Measurements from ENCODE around the gene CFAP54. TPM values are rescaled to one million over a fixed set of nuclear protein-coding genes. Genes with fewer than 3 reads are reported as not detected.
"Not testable (repeated sequence)": the region's sequence is repeated elsewhere in the genome, so short reads cannot be mapped to it uniquely, and the experiment has no call there.

The CFAP54 gene
- total RNA-seq, 4 donors from 2014 or later = 2.1 to 4.7 (median 3.6) TPM

- Histone ChIP-seq H3K9me3 (no peaks in the 10 kb centered on the region), H3K36me3 (no peaks in the 10 kb centered on the region), H3K4me1 (no peaks in the 10 kb centered on the region), H3K4me3 (no peak overlapping the region), H3K27me3 (no peaks in the 10 kb centered on the region), H3K27ac (no peak overlapping the region)
- WGBS, 2 donors (ENCODE audit: low coverage in 1 of 2) = 38 to 65% methylated on average over 2 of the region's 2 CpGs
- TF ChIP-seq EP300 (IDR thresholded peaks at IDR 0.05) (no peak), CTCF (IDR thresholded peaks at IDR 0.05) (no peak), POLR2A (IDR thresholded peaks at IDR 0.05) (no peak), POLR2AphosphoS5 (IDR thresholded peaks at IDR 0.05) (no peak)
- ATAC-seq = no peak
These were observed 163.5 kb downstream of the CFAP54 start for GRCh38 chr12:96652870-96653269.

DNA sequence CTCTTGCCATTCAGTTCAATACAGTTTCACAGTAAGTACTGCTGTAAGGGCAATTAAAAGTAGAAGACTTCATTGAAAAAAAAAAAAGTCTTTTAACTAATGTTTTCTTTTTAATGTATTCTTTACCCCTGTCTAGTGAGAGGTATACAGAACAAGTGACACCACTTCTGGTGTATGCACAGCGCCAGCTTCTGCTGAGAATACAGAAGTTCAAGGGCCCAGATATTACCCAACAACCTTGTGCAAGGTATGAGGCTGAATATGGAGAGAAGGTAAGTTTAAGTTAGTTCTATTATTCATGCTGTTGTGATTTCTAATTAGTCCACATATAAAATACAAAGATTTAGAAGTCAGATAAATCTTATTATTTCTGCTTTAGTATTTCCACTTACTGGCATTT, 168.7 kb downstream of the CFAP54 start:
- no peaks in the 10 kb centered on the region for H3K9me3 ChIP-seq
- ATAC-seq = no peak
- H3K27me3 ChIP-seq = no peaks in the 10 kb centered on the region
- no peaks in the 10 kb centered on the region for H3K4me1 ChIP-seq
- 90 to 100% methylated on average over 1 of the region's 1 CpG for WGBS, 2 donors (ENCODE audit: low coverage in 1 of 2)
- no peak overlapping the region for H3K4me3 ChIP-seq
- H3K27ac ChIP-seq = no peak overlapping the region
- H3K36me3 ChIP-seq = peaks cover 0 to 8% of the 10 kb centered on the region in 2 donors
- TF ChIP-seq EP300 (IDR thresholded peaks at IDR 0.05) (no peak), CTCF (IDR thresholded peaks at IDR 0.05) (no peak), POLR2A (IDR thresholded peaks at IDR 0.05) (no peak), POLR2AphosphoS5 (IDR thresholded peaks at IDR 0.05) (no peak)

DNA sequence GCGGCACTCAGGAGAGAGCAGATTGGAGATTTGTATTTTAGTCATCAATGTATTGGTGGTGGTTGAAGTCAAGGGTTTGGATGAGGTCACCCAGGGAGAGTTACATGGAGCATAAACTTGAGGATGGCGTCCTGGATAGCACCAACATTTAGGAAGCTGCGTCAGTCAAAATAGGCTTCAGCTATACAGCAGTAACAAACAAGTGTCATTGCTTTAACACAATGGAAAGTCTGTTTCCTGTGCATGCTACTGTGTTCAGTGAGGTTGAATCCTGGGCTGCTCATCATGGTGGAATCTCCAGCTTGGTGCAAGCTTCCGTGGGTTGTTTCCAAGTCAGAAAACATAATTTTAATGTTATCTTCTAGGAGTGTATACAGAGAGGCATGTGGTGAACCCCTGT, 180.4 kb downstream of the CFAP54 start:
- Histone ChIP-seq H3K4me1 (no peaks in the 10 kb centered on the region), H3K9me3 (no peaks in the 10 kb centered on the region), H3K36me3 (peaks cover 0 to 6% of the 10 kb centered on the region in 2 donors), H3K4me3 (no peak overlapping the region), H3K27ac (no peak overlapping the region), H3K27me3 (no peaks in the 10 kb centered on the region)
- 75 to 82% methylated on average over 3 to 4 of the region's 4 CpGs for WGBS, 2 donors (ENCODE audit: low coverage in 1 of 2)
- ATAC-seq = no peak
- TF ChIP-seq EP300 (IDR thresholded peaks at IDR 0.05) (no peak), POLR2A (IDR thresholded peaks at IDR 0.05) (no peak), CTCF (IDR thresholded peaks at IDR 0.05) (no peak), POLR2AphosphoS5 (IDR thresholded peaks at IDR 0.05) (no peak)

DNA sequence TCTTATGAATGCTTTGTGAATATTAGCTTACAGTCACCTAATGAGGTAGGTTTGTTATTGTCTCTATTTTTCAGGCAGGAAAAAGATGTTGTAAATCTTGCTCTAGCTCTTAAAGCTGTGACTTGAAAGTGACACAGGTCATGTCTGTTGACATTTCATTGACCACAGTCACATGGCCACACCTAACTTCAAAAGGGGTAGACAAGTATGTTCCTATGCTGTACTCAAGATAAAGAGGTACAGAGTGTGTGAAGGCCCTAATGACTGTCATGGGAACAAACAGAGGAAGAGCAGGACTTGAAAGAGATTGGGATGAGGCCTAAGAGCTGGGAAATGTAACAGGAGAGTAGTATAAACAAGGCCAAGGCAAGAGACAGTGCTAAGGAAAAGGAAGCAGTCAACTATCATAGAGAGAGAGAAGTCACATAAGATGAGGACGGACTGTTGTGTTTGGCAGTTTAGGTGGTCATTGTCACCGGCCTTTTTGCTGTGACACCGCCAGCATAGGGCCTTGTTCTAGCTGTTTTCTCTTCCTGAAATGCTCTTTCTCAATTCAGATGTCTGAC, 181.0 kb downstream of the CFAP54 start:
- no peak overlapping the region for H3K4me3 ChIP-seq
- WGBS, 2 donors (ENCODE audit: low coverage in 1 of 2) = 63 to 100% methylated on average over 2 to 3 of the region's 3 CpGs
- H3K27ac ChIP-seq = no peak overlapping the region
- no peak for ATAC-seq
- no peaks in the 10 kb centered on the region for H3K4me1 ChIP-seq
- no peaks in the 10 kb centered on the region for H3K9me3 ChIP-seq
- TF ChIP-seq POLR2AphosphoS5 (IDR thresholded peaks at IDR 0.05) (no peak), EP300 (IDR thresholded peaks at IDR 0.05) (no peak), CTCF (IDR thresholded peaks at IDR 0.05) (no peak), POLR2A (IDR thresholded peaks at IDR 0.05) (no peak)
- H3K36me3 ChIP-seq = peaks cover 0 to 6% of the 10 kb centered on the region in 2 donors
- no peaks in the 10 kb centered on the region for H3K27me3 ChIP-seq

GRCh38 chr12:96675519-96675918, 186.1 kb downstream of the CFAP54 start:
- H3K9me3 ChIP-seq, H3K27ac ChIP-seq, H3K27me3 ChIP-seq, H3K4me1 ChIP-seq, ATAC-seq, H3K36me3 ChIP-seq, H3K4me3 ChIP-seq: not testable (repeated sequence)
- WGBS, 2 donors (ENCODE audit: low coverage in 1 of 2) = 83 to 88% methylated on average over 1 to 2 of the region's 3 CpGs
